GM12873 (cell line): ENCODE data around the gene UNC5A.

Experiments used
- CTCF ChIP-seq: IDR thresholded peaks from 2 replicates; pipeline ENCODE4 v1.5.1; 2012; ENCODE audit warnings: low read depth, mild to moderate bottlenecking, moderate library complexity, low read length, control low read depth; ENCODE audit not compliant: insufficient read depth; ENCODE audit errors: missing control alignments

Gene UNC5A

GRCh38 chr5:176881816-176882566 is 71.6 kb downstream of the UNC5A start:
- no peak for TF ChIP-seq CTCF

DNA sequence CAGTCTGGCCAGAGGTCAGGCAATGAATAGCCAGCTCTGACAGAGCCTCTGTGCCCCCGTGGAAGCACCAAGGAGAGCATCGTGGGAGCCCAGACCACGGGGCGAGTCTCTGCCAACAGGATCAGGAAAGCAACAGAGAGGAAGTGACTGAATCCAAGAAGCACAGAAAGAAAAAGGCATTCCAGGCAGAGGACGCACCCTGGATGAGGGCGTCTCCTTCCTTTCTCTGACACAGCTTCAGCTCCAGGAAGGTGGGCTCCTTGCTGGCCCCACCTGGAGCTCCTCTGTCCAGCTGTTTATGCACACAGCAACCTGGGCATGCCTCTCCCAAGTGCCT is 72.2 kb downstream of the UNC5A start:
- no peak for TF ChIP-seq CTCF

- no peak for TF ChIP-seq CTCF
Observed at GRCh38 chr5:176883700-176884570, 73.6 kb downstream of the UNC5A start.

DNA sequence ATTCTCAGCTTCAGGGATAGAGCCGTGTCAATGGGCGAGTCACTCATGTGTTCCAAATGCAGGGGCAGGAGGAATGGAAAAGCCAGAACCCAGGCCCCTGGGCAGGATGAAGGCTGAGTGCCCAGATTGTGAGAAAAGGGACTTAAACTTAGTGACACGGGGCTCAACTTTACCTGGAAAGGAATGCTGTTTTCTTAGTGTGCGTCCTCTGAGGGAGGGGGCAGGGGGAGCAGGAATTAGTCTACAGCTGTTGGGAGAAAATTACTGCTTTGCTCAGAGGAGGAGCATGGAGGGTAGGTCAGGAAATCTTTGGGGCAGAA is 74.2 kb downstream of the UNC5A start:
- TF ChIP-seq CTCF, result no peak

DNA sequence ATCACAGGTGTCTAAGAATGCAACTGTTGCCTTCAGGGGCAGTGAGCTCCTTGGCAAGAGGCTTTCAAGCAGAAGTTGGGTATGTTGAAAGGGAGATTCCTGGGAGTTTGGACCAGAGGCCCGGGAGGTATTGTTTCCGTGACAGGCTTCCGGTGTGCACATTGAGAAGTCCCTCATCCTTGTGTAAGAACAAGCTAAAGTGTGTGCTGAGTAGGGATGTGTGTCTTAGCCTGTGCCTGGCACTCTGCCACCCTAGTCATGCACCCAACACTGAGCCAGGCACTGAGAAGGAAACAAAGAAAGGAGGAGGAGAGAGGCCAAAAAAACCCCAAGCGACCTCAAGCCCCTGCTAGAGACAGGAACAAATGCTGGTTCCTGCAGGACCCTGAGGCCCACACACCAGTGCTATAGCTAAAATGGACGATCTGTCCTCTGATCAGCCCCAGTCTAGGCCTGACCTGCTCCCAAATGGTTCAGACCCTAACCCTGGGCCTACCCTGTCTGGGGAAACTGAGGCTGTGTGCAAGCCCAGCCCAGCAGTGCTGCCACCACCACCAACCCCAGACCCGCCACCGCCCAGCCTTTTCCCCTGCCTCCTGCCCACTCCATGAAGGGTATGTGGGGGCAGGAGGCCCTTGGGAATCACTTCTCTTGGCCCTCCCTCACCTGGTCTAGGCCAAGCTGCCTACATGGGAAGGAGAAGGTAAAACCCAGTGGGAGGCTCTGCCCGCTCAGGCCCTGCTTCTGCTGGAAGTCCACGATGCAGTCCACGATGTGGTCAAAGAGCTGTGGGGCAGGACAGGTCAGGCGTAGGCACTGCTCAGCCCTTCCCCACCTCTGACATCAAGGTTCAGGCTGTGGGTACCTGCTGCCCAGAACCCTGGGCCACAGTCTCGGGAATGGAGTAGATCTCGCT is 76.2 kb downstream of the UNC5A start:
- no peak for TF ChIP-seq CTCF

- no peak for TF ChIP-seq CTCF
Observed at GRCh38 chr5:176887252-176887849, 77.0 kb downstream of the UNC5A start.
